Endothelial cell of umbilical vein (primary cell): ENCODE results near the gene HDGFL2.

Experiments
- EZH2 ChIP-seq: IDR thresholded peaks from 2 replicates; pipeline ENCODE4 v1.6.1; 2012; ENCODE audit warnings: borderline replicate concordance, low read depth, mild to moderate bottlenecking, moderate library complexity, low read length, inconsistent platforms; ENCODE audit not compliant: severe bottlenecking
- POLR2A ChIP-seq: IDR thresholded peaks from 2 replicates; pipeline ENCODE4 v1.6.1; 2012; ENCODE audit warnings: low read depth, mild to moderate bottlenecking, control low read depth, low read length
- POLR2AphosphoS5 ChIP-seq: IDR thresholded peaks from 2 replicates; pipeline ENCODE4 v1.6.1; 2012; ENCODE audit warnings: low read depth, mild to moderate bottlenecking, control low read depth, low read length, moderate library complexity; ENCODE audit not compliant: insufficient read depth
- TF ChIP-seq, protein P1 (sequence below), 2 donors: IDR thresholded peaks; 1 replicate in 1 of 2; 2 replicates in 1 of 2; pipeline ENCODE4 v1.5.1; 2011; ENCODE audit warnings: low read length in 2 of 2, mild to moderate bottlenecking in 2 of 2, moderate library complexity in 2 of 2, control low read depth in 1 of 2, inconsistent platforms in 1 of 2, low read depth in 1 of 2; ENCODE audit not compliant: insufficient read depth in 1 of 2; ENCODE audit errors: extremely low read depth in 1 of 2

DNA sequence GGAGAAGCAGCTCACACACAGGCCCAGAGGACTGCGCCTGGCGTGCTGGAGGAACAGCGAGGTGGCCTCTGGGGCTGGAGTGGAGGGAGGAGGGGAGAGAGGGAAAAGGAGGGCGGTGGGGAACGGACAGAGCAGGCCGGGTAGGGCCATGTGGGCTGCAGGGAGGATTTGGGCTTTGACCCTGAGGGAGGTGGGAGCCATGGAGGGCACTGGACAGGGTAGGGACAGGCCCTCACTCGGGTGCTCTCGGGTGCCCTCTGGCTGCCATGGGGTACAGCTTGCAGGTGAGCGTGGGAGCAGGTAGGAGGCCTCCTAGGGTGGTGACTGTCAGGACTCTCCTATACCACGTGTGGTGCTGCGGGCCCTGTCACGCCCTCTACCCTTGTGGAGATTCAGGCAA lies 23.4 kb downstream of the HDGFL2 start:
- no peak for TF ChIP-seq POLR2AphosphoS5
- TF ChIP-seq, protein P1, sequence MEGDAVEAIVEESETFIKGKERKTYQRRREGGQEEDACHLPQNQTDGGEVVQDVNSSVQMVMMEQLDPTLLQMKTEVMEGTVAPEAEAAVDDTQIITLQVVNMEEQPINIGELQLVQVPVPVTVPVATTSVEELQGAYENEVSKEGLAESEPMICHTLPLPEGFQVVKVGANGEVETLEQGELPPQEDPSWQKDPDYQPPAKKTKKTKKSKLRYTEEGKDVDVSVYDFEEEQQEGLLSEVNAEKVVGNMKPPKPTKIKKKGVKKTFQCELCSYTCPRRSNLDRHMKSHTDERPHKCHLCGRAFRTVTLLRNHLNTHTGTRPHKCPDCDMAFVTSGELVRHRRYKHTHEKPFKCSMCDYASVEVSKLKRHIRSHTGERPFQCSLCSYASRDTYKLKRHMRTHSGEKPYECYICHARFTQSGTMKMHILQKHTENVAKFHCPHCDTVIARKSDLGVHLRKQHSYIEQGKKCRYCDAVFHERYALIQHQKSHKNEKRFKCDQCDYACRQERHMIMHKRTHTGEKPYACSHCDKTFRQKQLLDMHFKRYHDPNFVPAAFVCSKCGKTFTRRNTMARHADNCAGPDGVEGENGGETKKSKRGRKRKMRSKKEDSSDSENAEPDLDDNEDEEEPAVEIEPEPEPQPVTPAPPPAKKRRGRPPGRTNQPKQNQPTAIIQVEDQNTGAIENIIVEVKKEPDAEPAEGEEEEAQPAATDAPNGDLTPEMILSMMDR (IDR thresholded peaks at IDR 0.05; ENCODE audit: extremely low read depth in 1 of 2, insufficient read depth in 1 of 2, low read depth in 1 of 2, low read length in 2 of 2): no peak
- TF ChIP-seq POLR2A: no peak
- TF ChIP-seq EZH2: no peak
